Keratinocyte (primary cell): ENCODE data around the gene SEMA3D.

ENCODE experiments used
- CTCF ChIP-seq, 3 experiments: IDR thresholded peaks in 1 of 3; conservative IDR thresholded peaks in 1 of 3; optimal IDR thresholded peaks in 1 of 3; 2 replicates in 2 of 3; 3 replicates in 1 of 3; pipeline versions ENCODE3 to v1.5.1; 2011; ENCODE audit warnings: low read length in 3 of 3, mild to moderate bottlenecking in 3 of 3, moderate library complexity in 2 of 3, control low read depth in 1 of 3, inconsistent platforms in 1 of 3; ENCODE audit not compliant: insufficient read depth in 2 of 3; ENCODE audit errors: extremely low read depth in 1 of 3
- EZH2 ChIP-seq: IDR thresholded peaks from one replicate; pipeline ENCODE4 v1.6.1; 2012; ENCODE audit warnings: inconsistent platforms, mild to moderate bottlenecking, low read length, moderate library complexity

- TF ChIP-seq CTCF (optimal IDR thresholded peaks at IDR 0.05 in 1 of 3, IDR thresholded peaks at IDR 0.05 in 1 of 3, conservative IDR thresholded peaks at IDR 0.05 in 1 of 3; ENCODE audit: extremely low read depth in 1 of 3, insufficient read depth in 2 of 3, low read length in 3 of 3) (no peak), EZH2 (no peak)
These were observed 14.3 kb downstream of the SEMA3D start for GRCh38 chr7:85172530-85172941.
